Omental fat pad (tissue), 4 donors: ENCODE results near the gene SIRPA. TPM values are rescaled to one million over a fixed set of nuclear protein-coding genes. Genes with fewer than 3 reads are reported as not detected.

Source experiments
- ATAC-seq: fragments of 150-250 bp; one replicate; pipeline ENCODE4 v1.9.1; 2016; ENCODE audit warnings: mild to moderate bottlenecking, moderate library complexity; ENCODE audit not compliant: low FRiP score
- DNase-seq: peaks from one replicate; pipeline ENCODE4 v3.0.0-alpha.2; 2019; ENCODE audit warnings: low spot score
- total RNA-seq, 4 donors: library from RNA; depleted of rRNA; stranded (reverse); fragments of >200 nt; gene quantifications; one replicate each; pipeline ENCODE4 v1.1.0, GENCODE V29; 2016
- TF ChIP-seq, protein P1 (sequence below), 3 donors: fragments of 450-650 bp; IDR thresholded peaks; one replicate each; pipeline ENCODE4 v1.5.1; 2016 to 2017; ENCODE audit warnings: antibody characterized with exemption in 3 of 3, mild to moderate bottlenecking in 3 of 3, moderate library complexity in 2 of 3

Gene SIRPA
- total RNA-seq, 4 donors from 2014 or later, result 51.9 to 86.1 (median 77.0) TPM

DNA sequence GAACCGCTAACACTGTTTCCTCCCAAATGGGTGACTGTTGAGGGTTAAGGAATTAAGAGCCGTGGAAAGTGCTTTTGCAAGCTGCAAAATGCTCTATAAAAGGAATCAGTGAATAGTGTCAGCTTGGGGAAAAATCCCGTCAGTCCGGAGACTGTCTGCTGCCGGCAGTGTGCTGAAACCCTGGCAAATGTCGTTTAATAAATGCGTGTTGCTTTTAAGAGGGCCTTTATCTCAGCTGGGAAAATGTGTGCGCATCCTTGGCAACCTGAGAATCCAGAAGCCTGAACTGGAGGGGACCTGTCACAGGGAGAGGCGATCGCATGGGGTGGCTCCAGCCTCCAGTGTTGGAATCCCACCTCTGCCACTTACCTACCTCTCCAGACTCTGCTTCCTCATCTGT is 9.8 kb downstream of the SIRPA start:
- TF ChIP-seq, protein P1, sequence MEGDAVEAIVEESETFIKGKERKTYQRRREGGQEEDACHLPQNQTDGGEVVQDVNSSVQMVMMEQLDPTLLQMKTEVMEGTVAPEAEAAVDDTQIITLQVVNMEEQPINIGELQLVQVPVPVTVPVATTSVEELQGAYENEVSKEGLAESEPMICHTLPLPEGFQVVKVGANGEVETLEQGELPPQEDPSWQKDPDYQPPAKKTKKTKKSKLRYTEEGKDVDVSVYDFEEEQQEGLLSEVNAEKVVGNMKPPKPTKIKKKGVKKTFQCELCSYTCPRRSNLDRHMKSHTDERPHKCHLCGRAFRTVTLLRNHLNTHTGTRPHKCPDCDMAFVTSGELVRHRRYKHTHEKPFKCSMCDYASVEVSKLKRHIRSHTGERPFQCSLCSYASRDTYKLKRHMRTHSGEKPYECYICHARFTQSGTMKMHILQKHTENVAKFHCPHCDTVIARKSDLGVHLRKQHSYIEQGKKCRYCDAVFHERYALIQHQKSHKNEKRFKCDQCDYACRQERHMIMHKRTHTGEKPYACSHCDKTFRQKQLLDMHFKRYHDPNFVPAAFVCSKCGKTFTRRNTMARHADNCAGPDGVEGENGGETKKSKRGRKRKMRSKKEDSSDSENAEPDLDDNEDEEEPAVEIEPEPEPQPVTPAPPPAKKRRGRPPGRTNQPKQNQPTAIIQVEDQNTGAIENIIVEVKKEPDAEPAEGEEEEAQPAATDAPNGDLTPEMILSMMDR (IDR thresholded peaks at IDR 0.05), result no peak
- ATAC-seq (no peak), DNase-seq (no peak)

DNA sequence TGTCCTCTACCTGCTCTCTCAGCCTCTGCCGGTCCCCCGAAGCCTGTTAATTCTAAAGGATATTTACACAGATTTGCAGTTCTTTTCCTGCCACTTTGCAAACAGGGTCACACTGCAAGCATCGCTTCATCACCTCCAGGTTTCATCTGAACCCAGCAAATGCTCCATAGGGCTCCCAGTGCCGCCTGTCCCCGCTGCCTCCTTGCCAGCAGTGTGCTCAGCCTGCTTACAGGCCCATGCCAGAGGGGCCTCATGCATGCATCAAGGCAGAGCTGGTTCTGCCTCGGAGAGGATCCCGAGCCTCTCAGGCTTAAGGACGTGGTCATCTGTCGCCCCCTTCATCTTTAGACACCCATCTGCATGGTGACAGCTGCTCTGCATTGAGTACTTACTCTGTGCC is 10.5 kb downstream of the SIRPA start:
- DNase-seq (no peak), ATAC-seq (no peak)

DNA sequence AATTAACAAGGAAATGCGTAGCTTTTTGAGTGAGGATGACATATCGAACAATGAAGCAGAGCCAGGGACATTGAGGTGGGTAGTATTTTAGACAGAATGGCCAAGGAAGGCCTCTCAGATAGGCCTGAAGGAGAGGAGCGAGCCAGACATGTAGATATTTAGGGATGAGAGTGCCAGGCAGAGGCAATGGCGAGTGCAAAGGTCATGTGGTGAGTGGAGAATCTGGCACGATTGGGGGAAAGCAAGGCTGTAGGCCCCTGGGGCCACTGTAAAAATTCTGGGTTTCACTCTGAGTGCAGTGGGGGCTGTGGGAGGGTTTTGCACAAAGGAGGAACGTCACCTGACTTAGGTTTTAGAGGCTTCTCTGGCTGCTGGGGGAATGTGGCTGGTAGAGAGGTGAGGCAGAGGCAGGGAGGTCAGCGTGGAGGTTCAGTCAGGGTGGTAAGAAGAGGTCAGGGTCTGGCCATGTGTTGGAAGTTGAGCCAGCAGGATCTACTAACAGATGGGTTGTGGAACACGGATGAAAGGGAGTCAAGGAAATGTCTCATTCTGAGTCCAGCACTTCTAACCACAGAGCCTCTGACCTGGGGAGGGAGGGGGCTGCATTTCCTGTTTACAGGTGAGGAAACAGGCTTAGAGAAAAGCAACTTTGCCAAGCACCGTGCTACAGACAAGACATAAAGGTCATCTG is 11.3 kb downstream of the SIRPA start:
- DNase-seq, result no peak
- no peak for ATAC-seq
- TF ChIP-seq, protein P1 (IDR thresholded peaks at IDR 0.05), result no peak

More for the DNA sequence above, 10.5 kb downstream of the SIRPA start:
- TF ChIP-seq, protein P1 (IDR thresholded peaks at IDR 0.05), result no peak

GRCh38 chr20:1907586-1907985 is 12.4 kb downstream of the SIRPA start:
- ATAC-seq (peak; percentile 71), DNase-seq (no peak)
- TF ChIP-seq, protein P1 (IDR thresholded peaks at IDR 0.05), result no peak

DNA sequence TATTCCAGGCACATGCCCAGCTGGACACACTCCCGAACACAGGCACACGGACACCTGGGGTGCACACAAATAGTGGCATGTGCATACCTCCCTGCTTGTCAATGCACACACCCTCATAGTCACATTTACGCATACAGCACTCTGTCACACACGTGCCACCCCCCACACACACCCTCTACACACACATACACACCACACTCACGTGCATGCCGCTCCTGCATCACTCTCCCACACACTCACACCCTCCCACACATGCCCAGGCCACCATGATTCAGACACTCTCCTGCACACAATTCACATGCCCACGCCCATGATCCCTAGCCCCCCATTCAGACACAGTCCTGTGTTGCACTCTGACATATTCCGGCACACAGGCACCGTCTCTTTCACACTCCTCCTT is 13.0 kb downstream of the SIRPA start:
- no peak for ATAC-seq
- TF ChIP-seq, protein P1 (IDR thresholded peaks at IDR 0.05), result no peak

GRCh38 chr20:1909097-1909496 is 13.9 kb downstream of the SIRPA start:
- TF ChIP-seq, protein P1 (IDR thresholded peaks at IDR 0.05), result no peak
- DNase-seq (no peak), ATAC-seq (no peak)

More for the DNA sequence above, 13.0 kb downstream of the SIRPA start:
- no peak for DNase-seq

DNA sequence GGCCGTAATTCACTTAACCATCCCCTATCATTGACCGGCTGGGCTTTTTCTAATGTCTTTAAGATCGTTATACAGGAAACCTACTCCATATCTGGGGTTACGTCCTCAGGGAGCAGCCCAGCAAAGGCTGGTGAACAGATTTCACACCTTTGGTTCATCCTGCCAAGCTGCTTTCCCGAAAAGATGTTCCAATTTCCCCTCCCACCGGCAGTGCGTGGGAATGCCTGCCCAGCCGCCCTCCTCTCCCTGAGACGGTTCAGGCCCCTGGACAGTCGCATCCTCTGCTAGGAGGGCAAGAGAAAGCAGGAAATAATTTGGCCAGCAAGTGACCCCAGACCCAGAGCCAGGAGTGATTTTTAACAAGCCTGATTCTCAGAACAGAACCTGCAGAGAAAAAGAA is 16.3 kb downstream of the SIRPA start:
- DNase-seq (no peak), ATAC-seq (no peak)

More for the DNA sequence above, 16.3 kb downstream of the SIRPA start:
- TF ChIP-seq, protein P1 (IDR thresholded peaks at IDR 0.05), result no peak
